CD1c-positive myeloid dendritic cell (primary cell): ENCODE data around the gene SLC6A15.
A peak's percentile ranks its signal among the peaks of the same experiment; 100 is the strongest.

Experiments used
- DNase-seq: peaks from one replicate; pipeline ENCODE4 v3.0.0-alpha.2; 2016; ENCODE audit errors: extremely low spot score

SLC6A15 gene

DNA sequence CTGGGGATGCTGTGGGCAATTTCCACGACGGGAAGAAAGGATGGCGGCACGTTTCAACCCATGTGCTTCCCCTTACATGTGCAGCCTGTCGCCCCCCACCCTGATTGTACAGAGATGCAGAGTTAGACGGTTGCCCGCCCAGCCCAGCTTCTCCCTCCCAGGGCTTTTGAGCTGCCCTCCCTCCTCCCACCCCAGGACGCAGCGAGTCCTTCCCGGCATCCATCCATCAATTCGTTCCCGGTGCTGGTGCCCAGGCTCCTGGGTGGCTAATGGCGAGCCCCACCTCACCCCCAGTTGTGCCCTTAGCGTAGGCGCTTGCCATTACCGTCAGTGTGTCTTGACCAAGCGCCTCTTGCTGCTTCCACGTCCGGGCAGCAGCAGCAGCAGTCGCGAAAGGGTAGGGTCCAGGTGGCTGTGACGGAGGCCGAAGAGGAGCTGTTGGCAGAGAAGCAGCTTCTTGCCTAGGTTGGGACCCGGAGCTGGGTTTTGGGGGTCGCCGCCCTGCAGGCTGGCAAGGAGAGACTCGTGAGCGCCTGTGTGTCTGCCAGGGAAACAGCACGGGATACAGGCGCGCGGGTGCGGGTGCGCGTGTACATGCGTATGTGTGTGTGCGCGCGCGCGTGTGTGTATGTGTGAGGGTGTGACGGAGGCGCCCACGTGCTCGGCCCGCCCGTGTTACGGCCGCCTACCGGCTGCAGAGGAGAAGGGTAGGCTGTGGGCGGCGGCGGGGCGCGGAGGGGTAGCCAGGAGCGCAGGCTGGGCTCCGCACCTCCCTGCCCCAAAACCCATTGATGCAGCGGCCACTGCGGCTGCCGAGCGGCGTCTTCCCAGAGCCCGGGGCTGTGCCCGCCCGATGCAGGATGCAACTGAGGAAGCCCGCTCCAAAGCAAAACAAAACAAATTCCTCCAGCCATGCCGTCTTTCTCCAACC is at the start of gene SLC6A15:
Gene SLC6A15, minus strand, starts transcription at position 602 of the 931 bp plus-strand sequence. CDS start 20,679 bp downstream, outside the sequence.
- no peak for DNase-seq

DNA sequence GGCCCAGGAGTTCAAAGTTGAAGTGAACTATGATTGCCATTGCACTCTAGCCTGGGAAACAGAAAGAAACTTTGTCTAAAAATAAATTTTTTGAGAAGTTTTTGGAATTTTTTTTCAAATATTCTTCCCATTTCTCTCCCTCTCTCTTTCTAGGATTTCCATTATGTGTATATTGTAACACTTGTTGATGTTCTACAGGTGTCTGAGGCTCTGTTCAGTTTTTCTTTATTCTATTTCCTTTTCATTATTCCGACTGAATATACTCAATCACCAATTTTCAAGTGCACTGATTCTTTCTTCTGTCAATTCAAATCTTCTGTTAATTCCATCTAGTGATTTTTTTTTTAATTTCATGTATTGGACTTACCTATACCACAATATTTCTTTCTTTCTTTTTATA is 48.3 kb upstream of the SLC6A15 start:
- DNase-seq = no peak

DNA sequence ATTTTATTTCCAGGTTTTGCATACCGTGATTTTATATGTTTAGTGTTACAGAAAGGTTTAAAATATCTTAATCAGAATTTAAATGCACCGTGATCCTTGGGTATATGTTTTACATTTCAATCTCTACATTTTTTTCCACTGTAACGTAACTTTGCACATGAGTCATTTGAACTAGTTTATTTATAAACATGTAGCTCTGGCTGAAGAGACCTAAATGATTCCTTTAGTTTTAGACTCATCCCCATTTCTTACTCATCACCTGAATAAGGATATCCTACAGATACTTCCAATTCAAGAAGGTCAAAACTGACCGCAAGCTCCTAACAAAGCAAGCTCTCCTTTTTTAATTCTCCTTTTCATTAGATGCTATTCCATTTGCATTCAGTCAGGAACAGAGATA is 42.7 kb upstream of the SLC6A15 start:
- no peak for DNase-seq

DNA sequence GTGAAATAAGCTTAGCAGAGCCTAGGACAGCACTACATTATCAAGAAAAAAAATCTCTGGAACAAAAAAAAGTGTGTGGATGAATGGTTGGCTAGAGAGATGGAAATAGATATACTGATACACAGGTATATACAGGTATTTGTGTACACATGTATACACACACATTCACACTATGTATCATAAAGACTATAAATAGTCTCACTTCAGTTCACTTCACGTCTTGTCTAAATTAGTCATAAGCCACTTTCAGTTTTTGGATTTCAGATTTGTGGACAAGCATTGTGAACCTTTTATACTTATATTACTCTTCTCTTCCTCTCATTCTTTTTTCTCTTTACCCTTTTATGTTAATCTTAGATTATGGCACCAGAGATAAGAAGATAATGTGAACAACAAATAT is 41.8 kb upstream of the SLC6A15 start:
- no peak for DNase-seq

DNA sequence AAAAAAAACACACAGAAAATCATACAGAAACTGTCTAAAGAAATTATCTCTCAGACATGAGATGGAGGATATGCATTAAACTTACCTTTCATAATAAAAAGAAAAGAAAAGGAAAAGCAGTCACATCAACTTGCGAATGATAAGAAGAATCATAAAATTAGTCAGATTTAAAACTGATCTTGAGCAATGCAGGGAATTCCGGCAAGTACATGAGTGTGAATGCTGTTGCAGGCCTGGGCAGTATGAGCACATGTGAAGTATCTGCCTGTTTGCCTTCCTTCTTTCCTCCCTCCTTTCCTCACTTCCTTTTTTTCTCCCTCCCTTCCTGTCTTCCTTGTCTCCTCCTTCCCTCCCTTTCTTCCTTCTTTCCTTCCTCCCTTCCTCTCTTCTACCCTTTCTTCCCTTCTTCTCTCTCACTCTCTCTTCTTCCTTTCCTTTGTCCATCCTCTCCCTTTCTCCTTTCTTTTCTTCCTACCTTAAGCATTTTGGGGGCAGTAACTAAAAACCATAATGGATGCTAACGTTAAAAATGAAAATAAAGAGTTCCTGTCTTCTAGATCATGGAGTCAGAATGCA is 38.5 kb upstream of the SLC6A15 start:
- no peak for DNase-seq

DNA sequence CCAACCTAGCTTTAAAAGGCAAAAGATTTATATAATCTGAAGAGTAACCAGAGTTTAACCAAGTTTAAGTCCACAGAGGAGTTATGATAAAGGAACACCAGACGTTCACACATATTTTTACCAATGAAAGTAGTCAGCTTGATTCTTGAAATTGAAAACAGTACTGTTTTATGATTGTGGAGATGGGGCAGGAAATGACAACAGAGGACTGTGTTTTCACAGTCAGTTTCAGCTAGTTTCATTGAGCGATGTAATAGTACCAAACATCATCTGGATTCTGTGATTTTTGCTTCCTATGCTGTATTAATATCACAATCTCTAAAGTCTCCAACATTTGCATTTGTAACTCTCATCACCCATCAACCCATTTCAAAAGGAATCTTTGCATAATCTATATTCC is 34.2 kb upstream of the SLC6A15 start:
- DNase-seq = no peak

DNA sequence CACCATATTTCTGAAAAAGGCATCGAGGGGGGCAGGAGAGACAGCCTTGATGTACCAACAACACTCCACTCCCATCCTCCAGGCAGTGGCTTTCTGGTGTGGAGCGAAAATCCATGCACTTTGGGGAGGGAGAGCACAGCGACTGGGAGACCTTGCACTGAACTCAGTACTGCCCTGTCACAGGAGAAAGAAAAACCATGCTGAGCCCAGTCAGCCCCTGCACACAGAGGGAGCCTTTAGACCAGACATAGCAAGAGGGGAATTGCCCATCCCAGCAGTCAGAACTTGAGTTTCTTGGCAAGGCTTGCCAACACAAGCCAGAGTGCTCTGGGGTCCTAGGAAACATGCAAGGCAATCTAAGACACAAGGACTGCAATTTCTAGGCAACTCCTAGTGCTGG is 24.8 kb upstream of the SLC6A15 start:
- no peak for DNase-seq

DNA sequence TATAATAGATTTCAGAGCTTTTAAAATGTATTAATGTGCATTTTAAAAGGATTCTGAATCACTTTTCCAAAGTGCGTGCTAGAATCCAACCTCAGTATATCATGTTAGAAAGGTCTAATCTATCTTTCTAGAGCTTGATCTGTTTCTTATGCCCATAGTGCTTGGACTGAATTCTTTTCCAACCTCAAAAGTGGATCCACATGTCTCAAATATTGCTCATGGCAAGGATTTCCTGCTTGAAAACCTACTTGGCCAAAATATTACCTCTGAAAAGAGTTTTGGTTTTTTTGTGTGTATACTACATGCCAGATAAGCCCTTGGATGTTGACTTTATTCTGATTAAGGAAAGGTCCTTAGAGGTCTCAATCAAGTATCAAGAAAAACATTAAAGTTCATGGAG is 16.9 kb upstream of the SLC6A15 start:
- DNase-seq = no peak

DNA sequence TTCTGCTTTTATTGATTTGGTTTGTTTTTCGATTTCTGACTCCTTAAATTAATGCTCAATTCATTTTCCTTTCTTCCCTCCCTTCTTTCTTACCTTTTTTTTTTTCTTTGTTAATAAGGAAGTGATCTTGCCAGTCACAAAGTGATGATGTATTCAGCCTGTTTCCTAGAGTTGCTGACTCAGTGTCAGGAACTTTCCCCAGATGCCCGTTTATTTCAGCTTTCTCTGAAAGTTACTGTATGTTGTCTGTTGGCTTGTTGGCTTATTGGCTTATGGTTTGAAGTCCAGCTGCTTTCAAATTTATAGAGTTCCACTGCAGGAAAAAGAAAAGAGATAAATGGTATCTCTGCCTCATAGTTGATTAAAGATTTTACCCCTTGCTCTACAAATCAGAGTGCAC is 12.4 kb upstream of the SLC6A15 start:
- no peak for DNase-seq

DNA sequence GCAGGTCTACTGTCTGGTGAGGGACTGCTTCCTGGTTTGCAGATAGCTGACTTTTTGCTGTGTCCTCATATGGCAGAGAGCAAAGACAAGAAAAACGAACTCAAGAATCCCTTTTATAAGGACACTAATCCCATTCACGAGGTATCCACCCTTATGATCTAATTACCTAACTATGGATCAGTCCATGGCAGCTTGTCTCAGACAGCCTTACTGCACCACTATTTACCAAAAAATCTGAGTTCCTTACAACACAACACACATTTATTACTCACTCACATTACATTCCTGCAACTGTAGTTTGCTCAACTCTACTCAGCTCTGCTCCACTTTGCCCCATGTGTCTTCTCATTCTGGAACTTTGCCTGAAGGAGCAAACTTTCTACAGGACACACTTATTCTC is 10.1 kb upstream of the SLC6A15 start:
- DNase-seq = no peak

DNA sequence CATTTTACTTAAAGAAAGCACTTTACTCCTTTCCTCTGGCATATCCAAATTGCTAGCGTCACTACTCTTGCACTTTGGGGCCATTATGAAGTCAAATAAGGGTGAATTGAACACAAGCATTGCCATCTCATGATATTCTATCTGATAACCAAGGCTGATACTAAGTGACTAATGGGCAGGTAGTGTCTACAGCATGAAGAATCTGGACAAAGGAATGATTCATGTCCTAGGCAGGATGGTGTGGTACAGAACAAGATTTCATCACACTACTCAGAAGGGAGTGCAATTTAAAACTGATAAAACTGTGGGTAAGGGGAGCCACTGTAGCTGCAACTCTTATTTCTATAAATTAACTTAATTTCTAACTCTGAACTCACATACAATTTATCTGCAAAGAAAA is 7.7 kb upstream of the SLC6A15 start:
- DNase-seq = no peak

DNA sequence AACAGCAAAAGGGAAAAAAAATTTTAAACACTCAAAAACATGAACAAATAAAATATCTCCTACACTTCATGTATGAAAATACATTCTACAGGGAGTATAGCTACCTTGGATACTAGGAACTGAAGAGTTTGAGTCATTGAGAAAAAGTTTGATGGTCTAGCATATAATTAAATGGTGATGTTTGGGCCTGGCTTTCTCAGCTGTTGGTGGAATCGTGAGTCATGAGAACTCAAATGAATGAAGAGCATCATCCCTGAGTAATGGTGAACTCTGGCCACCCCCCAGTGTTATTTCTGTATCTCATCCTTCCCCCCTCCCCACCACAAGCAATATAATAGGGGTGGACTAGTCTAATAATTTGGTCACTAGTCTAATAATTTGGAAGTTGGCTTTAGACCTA is 6.7 kb upstream of the SLC6A15 start:
- no peak for DNase-seq

DNA sequence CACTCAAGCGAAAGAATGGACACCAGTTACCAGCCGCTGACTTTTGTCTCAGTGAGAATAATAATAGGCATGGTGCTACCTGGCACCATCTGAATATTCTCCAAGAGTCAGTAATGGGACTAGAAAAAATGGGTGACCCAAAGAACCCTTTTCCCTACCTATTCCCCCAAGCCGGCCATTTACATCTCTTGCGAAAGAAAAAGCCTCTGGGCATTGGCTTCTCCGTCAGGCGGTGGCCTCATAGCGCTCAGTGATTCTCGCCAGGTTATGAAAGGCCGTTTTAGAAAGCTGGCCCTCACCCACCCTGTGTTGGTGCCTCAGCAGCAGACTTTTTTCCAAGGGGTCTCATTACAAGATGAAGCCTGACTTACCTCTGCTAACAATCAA is 523 bp upstream of the SLC6A15 start:
- no peak for DNase-seq

DNA sequence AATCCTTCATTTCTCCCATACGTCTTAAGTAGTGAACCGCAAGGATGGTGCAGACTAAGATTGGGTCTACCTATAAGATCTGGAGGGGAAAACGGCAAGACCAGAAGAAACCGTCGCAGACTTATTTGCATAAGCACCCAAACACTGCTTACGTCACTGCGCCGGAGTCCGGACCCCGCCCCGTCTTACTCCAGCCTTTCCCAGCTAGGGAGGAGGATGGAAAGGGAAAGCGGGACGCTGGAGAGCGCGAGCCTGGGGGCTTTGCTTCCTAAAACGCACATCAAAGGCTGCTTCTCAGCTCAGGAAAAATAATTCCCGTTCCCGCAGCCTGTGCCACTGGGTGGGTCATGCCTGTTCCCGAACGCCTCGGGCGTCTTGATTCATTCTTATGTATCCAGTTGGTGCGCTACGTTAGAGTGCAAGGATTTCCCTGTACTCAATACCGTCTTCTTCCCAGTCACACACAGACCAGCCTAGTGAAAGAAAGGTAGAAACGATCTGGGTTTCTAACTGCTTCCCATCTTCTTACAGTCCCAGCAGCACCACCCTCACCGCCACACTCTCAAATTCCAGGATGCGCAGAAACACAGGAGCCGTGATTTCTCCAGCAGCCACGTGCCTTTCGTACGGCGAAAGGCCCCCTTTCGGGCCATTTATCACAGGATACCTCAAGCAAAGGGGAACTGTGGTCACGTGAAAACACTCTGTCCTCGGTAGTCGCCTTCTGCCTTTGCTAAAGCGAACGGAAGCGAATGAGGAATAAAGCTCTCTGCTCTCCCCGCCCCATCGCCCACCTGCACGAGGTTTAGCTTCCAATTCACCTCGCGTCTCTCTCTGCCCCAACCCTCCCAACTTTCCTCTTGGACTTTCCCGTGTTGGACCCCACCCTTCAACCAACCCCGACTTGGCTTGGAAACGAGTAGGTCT is 1.1 kb downstream of the SLC6A15 start:
- peak; percentile 2 for DNase-seq

DNA sequence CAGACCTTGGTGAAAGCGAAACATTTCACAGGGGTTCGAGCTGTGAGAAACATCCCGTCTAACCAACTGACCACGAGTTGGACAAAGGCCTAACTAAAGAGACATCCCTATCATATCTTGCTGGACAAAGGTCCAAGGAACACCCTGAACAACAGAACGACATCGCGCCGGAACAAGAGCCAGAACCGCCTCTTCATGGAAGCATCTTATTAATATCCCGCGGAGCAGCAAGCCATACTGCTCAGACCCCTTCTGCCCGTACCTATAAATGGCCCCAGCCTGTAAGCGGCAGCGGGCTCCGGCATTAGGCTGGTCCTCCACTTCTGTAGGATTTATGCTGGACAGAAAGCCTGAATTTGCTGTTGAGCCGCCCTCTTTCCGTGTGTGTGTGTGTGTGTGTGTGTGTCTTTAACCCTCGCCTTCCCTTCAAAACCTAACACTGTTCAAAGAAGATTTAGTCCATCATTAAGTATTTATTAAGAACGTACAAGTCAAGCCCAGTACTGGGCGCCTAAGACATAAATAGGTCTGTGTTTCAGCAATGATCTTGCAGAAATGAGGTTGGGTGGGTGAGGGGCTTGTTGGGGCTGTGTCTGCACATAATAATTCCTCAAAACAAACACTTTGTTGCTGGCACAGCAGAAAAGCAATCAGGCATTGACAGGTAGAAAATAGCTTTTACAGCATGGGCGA is 1.9 kb downstream of the SLC6A15 start:
- DNase-seq = no peak

DNA sequence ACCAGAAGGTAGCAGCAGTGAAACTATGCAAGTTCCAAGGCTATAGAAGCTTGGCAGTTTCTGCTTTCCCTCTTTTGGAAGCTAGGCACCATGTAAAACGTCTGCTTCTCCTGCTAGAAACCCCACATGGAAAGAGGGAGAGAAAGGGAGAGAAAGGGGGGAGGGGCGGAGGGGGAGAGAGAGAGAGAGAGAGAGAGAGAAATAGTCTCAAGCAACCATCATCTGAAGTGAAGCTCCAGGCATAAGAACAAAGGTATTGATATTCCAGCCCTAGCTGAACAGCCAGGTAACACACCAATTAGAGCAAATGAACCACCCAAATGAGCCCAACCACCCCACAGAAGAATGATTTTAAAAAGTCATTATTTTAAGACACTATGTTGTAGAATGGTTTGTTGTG is 8.5 kb downstream of the SLC6A15 start:
- DNase-seq = no peak

DNA sequence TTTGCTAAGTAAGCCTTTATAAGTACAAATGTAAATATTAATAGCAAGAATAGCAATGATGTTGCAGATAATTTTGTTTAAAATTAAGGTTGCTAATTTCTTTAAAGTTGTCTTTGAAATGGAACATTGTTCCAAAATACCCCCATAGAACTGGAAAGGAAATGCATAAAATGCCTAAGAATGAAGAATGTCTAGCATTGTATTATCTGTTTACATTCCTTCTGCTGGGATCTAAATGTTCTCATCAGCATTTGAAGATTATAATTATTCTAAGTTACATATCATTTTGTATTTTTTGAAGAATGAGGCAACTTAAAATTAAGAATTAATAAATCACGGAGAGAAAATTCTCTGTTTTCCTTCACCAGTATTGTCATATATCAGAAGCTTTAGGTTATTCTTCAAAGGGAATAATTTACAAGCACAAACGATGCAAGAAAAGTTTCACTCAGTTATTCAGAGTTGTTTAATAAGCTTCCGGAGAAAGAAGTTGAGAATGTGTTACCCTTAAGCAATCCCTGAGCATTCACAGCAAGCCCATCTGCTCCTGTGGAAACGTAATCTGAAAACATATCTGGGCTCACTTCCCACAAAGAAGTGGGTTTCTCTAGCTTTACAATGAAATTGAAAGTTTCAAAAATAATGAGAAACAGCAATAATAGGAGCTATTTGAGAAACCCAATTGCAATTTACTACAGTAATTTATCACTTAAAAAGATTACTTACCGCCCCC is 21.3 kb downstream of the SLC6A15 start:
- no peak for DNase-seq

DNA sequence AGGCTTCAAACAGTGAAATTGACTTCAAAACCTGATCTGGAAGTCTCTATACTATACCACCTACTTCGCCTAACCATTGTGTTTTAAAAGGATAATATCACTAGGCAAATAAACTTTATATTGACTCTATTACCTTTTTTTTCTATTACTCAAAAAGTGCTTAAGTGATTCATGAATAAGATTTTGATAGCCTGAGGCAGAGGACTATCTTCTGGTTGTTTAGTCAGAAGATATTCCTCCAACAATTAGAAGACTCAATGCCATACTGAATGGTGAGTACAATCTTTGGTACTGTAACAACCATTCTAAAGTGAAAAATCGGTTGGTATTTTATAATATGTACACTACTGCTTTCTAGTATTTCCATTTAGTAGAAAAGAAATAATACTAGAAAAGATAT is 22.8 kb downstream of the SLC6A15 start:
- no peak for DNase-seq

DNA sequence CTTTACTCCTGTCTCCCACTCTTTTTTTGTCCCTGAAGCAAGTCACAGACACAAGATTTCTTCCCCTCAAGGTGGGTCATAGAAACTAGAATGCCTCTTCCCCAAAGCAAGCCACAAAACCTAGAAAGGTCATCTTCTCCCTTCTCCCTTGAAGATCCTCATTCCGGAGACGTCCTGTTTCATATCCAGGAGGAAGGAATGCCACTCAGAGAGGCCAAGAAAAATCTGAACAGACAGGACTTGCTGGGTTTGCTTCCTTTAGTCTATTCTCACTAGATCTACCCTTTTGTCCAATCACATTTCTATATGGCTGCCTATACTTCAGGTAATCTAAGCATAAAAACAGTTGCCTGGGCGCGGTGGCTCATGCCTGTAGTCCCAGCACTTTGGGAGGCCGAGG is 23.7 kb downstream of the SLC6A15 start:
- DNase-seq = no peak

DNA sequence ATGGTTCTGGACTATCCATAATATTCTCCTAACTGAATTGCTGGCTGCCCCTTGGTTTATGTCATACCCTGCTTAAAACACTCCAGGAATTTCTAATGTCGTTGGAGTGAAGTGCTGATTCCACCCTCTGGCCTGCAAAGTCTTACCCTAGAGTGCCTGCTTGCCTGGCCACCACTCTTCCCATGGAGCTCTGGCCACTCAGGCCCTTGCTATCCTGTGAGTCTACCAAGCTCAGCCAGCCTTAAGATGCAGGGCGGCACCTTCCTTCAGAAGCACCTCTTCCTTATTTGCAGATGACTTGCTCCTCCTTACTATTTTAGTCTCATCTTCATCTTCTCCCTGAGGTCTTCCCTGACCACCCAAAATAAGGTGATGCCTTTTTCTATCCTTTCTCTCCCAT is 35.3 kb downstream of the SLC6A15 start:
- DNase-seq = no peak

DNA sequence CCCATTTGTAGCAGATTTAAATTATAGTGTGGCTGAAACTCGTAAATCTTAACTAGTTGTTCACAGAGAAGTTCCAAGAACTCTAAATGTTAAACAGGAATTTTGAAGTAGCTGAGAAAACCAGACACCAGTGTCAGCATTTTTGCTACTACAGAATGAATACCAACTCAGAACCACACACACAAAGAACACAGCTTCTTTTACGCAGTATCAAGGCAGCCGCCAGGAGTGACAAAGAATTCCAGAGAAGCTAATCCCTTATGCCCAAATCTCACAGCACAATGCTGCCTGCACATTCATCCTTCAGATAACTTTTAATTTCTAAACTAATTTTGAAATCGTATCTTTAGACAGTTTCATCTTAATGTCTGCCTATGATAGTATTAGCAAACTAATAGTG is 37.4 kb downstream of the SLC6A15 start:
- no peak for DNase-seq
